Superior temporal gyrus (tissue), 1 donor: ENCODE results near the gene LRRIQ1.
"Not testable (repeated sequence)": the region's sequence is repeated elsewhere in the genome, so short reads cannot be mapped to it uniquely, and the experiment has no call there.

Experiments used
- DNase-seq: peaks from one replicate; pipeline ENCODE4 v3.0.0-alpha.2; 2016; ENCODE audit errors: extremely low spot score

LRRIQ1 gene

GRCh38 chr12:85203809-85204208 lies 167.7 kb downstream of the LRRIQ1 start:
- not testable (repeated sequence) for DNase-seq

- no peak for DNase-seq
Observed at GRCh38 chr12:85206543-85206942, 170.4 kb downstream of the LRRIQ1 start.

- not testable (repeated sequence) for DNase-seq
Observed at GRCh38 chr12:85224339-85224738, 188.2 kb downstream of the LRRIQ1 start.

- no peak for DNase-seq
Observed at GRCh38 chr12:85225501-85225900, 189.3 kb downstream of the LRRIQ1 start.

- no peak for DNase-seq
Observed at GRCh38 chr12:85237327-85237726, 201.2 kb downstream of the LRRIQ1 start.

GRCh38 chr12:85244561-85244960 lies 208.4 kb downstream of the LRRIQ1 start:
- DNase-seq: no peak

DNA sequence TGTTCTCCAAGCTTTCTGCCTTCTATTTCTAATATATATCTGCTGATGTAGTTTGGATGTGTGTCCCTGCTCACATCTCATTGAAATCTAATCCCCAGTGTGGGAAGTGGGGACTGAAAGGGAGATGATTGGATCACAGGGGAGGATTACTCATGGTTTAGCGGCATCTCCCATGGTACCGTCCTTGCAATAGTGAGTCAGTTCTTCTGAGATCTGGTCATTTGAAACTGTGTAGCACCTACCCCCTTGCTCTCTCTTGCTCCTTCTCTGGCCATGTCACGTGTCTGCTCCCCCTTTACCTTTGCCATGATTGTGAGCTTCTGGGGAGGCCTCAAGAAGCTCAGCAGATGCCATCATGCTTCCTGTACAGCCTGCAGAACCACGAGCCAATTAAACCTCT lies 217.7 kb downstream of the LRRIQ1 start:
- DNase-seq: no peak

DNA sequence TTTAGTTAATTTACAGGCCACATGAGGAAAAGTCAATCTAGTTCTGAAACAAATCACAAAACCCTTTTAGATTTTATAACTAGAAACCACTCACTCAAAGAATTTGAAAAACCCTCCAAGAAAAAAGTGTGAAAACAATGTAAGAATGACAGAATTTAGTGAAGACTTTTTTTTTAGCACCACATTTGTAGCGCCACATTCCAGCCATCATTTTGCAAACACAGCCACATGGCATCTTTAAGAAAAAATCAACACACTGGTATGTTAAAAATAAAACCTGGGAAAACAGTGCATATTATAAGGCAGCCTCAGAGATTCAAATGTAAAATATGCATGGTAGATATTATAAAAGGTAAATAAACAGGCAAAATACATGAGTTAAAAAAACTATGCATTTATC lies 221.5 kb downstream of the LRRIQ1 start:
- DNase-seq: no peak

GRCh38 chr12:85260447-85260846 lies 224.3 kb downstream of the LRRIQ1 start:
- DNase-seq: no peak

- DNase-seq: no peak
Observed at GRCh38 chr12:85260896-85261295, 224.7 kb downstream of the LRRIQ1 start.

DNA sequence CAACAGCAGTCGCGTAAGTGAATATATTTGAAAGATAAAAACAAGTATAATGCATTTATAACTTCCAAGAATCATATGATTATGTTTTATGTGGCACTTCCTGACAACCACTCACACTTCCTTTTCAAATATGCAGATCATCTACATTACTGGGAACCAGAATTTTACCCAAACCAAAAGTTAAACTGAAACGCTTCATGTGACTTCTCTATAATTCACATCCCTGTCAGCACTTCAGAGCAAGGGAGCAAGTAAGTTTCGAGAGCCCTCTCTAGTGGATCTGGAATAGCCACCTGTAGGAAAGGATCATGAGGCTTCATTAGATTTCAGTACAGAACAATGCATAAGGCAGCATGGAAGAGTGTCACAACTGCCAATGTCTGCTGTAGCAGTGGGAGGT lies 230.2 kb downstream of the LRRIQ1 start:
- no peak for DNase-seq

DNA sequence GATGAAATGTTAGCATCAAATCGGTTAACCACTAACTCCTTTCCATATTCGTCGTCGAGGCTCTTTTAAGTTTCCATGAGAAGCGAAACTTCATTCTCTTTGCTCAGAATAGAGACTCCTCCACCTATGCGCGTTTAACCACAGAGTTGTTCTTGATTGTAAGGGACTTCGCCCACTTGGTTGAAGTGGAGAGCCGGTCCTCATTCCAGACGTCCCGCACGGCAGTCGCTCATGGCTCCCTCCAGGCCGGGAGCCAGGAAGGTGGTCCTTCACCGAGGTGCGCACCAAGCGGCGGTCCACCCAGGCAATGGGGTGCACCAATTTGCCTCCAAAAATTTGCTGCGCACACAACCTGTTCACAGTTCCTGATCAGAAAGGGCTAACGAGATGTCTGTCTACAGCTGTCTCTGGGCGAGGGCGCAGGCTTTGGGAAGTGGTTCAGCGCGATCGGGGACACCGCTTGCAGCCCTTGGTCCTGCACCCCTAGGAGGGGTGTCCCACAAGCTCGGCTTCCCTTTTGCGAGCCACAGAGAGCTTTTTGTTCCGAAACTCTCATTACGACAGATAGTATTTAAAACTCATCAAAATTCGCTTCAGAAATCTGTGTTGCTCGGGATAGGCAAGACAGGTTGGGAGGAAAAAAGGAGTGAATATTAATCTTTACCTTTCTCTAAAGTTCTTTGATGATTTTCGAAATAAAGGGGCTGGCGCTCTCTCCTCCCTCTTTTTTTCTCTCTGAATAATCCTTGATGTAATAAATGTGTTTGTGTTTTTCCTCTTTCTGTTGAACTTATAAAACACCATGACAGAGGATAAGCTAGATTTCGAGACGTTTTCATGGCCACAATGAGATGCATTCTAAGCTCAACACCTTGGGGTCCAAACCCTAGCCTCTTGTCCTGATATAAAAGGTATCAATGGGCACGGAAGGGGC lies 237.5 kb downstream of the LRRIQ1 start:
- no peak for DNase-seq

DNA sequence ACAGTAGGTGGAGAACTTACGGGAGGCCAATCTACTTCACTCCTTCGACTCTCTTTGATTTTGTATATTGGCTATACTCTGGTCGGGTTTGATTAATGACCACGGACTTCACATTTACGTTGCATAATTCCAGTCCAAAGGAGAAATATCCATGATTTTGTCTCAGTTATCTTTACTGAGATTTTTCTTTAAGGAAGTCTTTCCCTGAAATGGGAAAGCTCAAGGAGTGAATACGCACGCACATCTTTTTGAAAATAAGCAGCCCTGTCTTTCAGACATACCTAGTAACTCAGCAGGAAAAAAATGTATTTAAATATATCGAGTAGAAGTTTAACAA lies 238.1 kb downstream of the LRRIQ1 start:
- DNase-seq: no peak

GRCh38 chr12:85275374-85275773 lies 239.2 kb downstream of the LRRIQ1 start:
- DNase-seq: no peak

- DNase-seq: no peak
Observed at GRCh38 chr12:85277191-85277590, 241.0 kb downstream of the LRRIQ1 start.

DNA sequence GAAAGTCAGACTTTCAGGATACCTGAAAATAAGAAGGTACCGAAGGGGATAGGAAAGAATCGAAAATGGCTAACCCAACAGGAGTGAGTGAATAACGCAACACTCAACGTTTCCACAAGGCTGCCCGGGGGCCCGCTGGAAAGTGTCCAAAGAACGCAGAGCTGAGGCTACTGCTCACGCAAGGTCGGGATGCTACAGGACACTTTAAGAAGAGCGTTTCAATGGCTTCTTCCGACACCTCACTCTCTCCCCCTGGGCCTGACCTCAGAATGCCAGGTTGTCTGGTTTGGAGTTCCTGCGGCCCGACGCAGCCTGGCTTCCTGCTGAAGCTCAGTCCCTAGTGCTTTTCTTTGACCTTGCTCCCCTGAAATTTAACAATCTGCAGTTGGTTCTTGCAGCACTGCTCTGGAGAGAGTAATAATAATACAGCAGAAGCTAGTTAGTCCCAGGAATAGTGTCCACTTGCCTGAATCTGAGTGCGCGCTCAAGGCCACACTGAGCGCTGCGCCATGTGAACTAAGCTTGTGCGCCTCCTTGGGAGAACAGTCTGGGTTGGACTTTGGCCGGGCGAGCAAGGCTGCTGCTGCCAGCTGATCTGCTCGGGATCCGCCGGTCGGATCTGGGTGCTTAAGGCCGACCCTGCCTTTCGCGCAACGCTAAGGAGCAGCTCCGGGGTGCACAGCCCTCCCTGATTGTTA lies 241.9 kb downstream of the LRRIQ1 start:
- DNase-seq: no peak

DNA sequence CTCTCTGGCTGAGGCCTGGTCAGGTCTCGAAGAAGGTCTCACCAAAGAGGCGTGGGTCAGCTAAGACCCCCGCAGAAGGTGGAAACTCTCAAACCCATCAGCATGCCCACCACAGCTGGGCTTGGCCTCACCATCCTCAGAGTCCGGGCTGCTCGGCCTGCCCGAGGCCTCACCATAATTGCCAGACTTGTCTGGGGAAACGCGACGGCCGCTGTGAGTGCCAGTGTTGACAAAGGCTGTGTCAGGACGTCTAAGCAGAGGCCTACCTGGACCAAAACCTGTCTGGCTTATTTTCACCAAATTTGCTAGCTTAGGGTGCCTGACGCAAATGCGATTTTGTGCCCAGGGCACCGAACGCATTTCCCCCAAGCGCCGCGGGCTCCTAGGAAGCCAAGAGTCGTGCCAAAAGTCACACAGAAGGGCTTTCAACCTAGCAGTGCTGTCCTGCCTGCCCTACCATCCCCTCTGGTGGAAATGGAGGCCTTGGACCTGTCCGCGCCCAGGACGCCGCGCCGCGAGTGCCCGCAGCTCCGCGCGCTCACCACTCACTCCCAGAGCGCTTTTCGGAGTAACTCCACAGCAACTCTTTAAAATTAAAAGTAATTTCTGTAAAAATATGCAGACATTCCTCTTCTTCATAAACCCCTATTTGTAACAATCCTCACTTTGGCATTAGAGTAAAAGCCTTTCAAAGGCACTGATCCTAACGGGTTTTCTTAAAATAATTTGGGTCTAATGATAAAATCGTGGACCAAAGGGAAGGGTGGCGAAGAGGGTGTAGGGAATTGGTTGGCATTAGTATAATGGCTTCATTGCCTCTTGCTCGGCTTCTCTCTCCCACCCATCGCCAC lies 242.7 kb downstream of the LRRIQ1 start:
- DNase-seq: no peak

DNA sequence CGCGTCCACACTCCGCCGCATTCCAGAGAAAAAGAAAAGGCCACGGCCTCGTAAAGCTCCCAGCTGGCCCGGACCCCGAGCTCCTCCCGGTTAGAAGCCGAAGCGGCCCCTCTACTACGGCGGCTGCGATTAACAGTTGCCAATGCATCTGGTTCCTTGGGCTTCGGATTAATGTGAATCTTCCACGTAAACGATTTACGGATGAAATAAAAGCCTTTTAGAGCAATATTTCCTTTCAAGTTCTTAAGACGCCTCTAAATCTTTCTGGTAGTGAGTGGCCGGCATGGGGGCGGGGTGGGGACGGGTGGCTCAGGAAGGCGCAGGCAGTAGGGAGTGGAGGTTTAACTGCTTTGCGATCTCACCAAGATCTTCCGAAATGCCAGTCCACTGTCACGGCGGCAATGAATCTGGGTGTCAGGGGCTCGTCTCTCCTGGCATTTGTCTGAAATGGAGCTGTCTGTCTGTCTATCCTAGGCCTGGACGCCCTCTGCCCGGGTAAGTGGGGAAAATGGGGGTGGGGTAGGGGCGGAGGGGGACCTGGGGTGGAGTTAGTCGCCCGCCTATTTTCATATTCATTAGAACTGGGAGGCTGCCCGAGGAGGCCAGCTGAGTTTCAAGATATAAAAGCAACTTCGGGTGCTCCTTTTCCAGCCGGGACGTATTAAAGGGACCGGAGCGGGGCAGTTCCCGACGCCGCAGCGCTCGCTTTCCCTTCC lies 243.5 kb downstream of the LRRIQ1 start:
- no peak for DNase-seq

GRCh38 chr12:85280165-85280983 lies 244.2 kb downstream of the LRRIQ1 start, which contains the start of gene ALX1:
Gene ALX1, plus strand, starts transcription at chr12:85280220. Its CDS starts 42 bp downstream, at chr12:85280262.
- no peak for DNase-seq

DNA sequence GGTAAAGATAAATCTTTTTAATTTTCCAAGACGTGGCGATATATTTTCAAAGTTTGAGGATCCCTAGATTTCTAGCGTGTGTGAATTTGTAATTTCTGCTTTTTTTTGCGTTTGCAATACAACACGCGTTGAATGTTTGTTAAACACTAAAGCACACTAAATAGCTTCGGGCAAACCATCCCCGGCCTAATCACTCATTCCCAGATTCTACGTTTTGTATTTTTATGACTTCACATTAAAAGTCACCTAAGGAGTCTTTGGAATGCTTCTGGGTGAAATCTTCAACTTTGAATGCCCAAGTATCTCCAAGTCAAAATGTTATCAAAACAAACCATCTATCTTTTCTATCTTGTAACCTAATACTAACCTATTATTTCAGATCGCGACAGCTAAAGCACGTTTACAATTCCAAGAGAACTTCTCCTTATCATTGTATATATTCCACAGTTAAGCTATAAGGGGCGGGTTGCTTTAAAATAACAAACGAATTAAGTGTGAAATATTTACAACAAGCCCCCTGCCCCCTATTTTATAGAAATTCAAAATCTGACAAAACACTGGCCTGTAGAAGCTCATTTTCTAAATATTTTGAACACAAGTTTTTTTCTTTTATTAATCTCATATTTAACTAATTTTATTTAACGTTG lies 245.0 kb downstream of the LRRIQ1 start:
- peak; percentile 15 for DNase-seq
